Stimulated activated CD8-positive, alpha-beta memory T cell treated with anti-CD3 and anti-CD28 coated beads, Interleukin-7, amount 100 ng/mL, for 48 hours (primary cell): ENCODE results near the gene AMN1.
"Not testable (repeated sequence)": the region's sequence is repeated elsewhere in the genome, so short reads cannot be mapped to it uniquely, and the experiment has no call there.

Source experiments
- DNase-seq, 2 donors: peaks; one replicate each; pipeline ENCODE4 v3.0.0-alpha.2; 2020; ENCODE audit warnings: low read depth in 1 of 2; ENCODE audit errors: extremely low read depth in 1 of 2

The AMN1 gene

DNA sequence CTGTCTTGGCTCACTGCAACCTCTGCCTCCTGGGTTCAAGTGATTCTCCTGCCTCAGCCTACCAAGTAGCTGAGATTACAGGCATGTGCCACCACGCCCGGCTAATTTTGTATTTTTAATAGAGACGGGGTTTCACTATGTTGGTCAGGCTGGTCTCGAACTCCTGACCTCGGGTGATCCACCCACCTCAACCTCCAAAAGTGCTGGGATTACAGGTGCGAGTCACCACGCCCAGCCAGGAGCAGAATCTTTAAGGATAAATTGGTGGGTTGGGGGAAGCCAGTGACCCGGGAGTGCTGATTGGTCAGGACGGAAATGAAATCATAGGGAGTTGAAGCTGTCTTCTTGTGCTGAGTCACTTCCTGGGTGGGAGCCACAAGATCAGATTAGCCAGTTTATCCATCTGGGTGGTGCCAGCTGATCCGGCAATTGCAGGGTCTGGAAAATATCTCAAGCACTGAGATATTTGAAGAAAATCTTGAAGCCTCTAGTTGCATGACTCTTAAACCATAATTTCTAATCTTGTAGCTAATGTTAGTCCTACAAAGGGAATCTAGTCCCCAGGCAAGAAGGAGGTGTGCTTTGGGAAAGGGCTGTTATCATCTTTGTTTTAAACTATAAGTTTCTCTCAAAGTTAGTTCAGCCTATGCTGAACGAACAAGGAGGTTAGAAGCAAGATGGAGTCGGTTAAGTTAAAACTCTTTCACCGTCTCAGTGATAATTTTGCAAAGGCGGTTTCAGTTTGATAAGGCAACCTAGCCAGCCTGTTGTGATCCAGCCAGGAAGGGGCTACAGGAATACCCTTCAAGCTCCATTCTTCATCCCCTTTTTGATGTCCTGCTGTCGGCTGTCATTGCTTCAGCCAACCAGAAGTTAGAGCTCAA is 5.0 kb upstream of the AMN1 start:
- DNase-seq, result peak in 1 of 2 donors; percentile 26

- peak in 1 of 2 donors; percentile 54 for DNase-seq
Observed at GRCh38 chr12:31732926-31733548, 4.2 kb upstream of the AMN1 start.

GRCh38 chr12:31731203-31731602 is 2.4 kb upstream of the AMN1 start:
- not testable (repeated sequence) for DNase-seq

- no peak for DNase-seq
Observed at GRCh38 chr12:31729705-31730104, 884 bp upstream of the AMN1 start.

- no peak for DNase-seq
Observed at GRCh38 chr12:31728289-31728916, 418 bp downstream of the AMN1 start.

DNA sequence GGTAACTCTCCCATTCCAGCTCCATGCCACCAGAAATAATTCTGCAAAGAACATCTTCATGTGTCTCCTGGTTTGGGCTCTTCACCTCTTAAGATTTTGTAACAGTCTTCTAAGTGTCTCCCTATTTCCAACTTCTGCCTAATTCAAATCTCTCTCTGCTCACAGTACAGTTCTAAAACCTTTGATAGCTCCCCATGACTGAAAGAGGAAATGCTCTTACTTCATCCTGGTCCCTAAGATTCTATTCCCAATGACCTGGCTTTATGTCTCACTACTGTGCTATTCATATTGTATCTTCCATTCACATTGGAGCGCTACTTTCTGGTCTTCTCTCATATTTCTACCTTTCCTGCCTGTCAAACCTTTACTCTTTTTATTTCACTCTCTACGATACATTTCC is 1.6 kb downstream of the AMN1 start:
- DNase-seq, result no peak

- DNase-seq, result no peak
Observed at GRCh38 chr12:31726575-31726974, 2.2 kb downstream of the AMN1 start.

DNA sequence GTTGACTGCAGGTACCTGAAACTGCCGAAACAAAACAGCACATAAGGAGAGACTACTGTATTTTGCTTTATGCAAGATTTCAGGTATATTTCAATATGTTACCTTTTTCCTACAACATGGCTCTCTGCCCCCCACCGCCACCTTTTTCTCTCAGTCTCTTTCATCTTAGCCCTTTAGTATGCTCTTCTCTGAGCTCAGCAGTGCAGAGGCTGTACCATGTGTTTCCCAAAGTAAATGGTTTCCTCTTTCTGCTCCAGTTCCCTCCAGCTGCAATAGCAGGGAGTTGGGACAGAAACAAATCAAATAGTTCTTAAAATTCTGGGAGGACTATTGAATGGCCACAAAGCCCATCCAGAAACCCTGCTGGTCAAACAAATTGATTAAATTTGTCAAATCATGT is 4.3 kb downstream of the AMN1 start:
- DNase-seq, result no peak

GRCh38 chr12:31722580-31722979 is 6.2 kb downstream of the AMN1 start:
- no peak for DNase-seq

DNA sequence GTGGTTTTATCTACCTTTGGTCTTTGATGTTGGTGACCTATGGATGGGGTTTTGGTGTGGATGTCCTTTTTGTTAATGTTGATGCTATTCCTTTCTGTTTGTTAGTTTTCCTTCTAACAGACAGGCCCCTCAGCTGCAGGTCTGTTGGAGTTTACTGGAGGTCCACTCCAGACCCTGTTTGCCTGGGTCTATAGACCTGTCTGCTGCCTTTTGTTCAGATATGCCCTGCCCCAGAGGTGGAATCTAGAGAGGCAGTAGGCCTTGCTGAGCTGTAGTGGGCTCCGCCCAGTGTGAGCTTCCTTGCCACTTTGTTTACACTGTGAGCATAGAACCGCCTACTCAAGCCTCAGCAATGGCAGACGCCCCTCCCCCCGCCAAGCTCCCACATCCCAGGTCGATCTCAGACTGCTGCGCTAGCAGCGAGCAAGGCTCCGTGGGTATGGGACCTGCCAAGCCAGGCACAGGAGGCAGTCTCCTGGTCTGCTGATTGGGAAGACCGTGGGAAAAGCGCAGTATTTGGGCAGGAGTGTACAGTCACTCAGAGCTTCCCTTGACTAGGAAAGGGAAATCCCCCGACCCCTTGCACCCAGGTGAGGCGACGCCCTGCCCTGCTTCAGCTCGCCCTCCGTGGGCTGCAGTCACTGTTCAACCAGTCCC is 10.2 kb downstream of the AMN1 start:
- DNase-seq, result not testable (repeated sequence)

DNA sequence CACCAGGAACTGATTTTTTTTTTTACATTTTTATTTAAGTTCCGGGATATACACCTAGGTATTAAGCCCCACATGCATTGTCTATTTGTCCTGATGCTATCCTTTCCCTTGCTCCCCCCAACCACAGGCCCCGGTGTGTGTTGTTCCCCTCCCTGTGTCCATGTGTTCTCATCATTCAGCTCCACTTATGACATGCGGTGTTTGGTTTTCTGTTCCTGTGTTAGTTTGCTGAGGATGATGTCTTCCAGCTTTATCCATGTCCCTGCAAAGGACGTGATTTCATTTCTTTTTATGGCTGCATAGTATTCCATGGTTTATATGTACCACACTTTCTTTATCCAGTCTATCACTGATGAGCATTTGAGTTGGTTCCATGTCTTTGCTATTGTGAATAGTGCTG is 11.8 kb downstream of the AMN1 start:
- not testable (repeated sequence) for DNase-seq

DNA sequence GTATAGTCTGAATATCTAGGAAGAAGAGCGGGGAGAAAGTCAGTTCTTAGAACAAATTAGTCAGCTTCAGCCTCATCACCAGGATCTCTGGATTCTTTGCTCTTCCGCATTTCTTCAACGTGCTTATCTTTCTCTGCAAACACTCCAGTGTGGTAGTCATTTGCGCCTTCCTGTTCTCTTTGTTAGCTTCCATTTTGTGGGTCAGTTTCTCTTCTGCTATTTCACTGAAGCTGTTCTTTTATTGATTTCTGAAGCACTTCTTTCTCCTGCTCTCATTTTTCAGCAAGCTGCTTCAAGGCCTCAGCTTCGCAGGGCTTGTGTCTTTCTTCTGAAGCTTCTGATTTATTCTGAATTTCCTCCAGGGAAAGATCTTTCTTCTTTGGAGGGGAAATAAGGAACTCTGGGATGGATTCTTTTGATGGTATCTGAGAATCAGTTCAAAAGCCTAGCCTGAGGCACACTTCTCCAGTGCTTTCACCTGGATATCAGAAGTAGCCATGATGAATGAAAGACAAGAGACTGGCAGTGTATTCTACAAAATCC is 13.5 kb downstream of the AMN1 start:
- DNase-seq, result no peak

- DNase-seq, result no peak
Observed at GRCh38 chr12:31714406-31715271, 14.2 kb downstream of the AMN1 start.

DNA sequence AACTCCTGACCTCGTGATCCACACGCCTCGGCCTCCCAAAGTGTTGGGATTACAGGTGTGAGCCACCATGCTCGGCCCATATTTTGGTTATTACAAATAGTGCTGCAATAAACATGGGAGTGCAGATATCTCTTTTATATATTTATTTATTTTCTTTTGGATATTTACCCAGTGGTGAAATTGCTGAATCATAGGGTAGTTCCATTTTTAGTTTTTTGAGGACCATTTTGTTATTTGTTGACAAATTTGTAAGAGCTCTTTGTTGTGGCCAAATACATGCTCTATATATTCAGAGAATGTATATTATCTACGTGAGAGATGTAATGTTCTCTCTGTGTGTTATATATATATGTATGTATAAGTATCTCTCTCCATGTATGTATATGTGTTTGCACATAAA is 15.9 kb downstream of the AMN1 start:
- DNase-seq, result no peak

DNA sequence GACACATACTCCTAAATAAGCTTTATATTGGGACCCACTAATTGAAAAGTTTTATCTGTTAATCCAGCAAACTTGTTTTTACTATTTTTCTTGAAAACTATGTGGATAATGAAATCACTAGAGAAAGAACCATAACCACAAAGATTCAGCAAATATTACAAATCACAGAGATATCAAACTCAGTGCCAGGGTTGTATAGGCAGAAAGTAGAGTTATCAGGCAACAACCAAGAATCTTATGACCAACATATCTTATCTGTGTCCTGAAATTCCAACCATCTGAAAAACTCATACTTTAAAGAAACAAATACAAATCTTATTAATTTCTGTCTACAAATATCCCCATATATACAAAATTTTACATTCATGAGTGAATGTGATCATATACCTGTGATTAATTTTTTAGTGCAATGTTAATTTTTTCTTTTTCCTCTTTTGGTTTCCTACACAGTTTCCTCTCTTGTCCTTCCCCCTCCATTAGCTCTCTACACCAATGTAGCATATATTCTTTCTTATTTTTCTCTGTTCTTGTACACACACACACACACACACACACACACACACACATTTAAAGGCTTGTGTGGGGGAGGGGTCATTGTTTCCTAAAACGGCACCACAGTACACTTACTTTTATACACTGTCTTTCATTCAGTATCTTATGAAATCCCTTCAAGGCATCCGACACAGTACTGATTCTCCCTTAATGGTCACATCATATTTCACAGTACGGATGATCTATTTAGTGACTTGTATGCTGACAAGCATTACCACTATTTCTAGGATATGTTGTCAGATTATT is 18.6 kb downstream of the AMN1 start:
- DNase-seq, result no peak

GRCh38 chr12:31708118-31708517 is 20.7 kb downstream of the AMN1 start:
- DNase-seq, result not testable (repeated sequence)

GRCh38 chr12:31705621-31706020 is 23.2 kb downstream of the AMN1 start:
- no peak for DNase-seq

- no peak for DNase-seq
Observed at GRCh38 chr12:31702047-31702446, 26.8 kb downstream of the AMN1 start.

DNA sequence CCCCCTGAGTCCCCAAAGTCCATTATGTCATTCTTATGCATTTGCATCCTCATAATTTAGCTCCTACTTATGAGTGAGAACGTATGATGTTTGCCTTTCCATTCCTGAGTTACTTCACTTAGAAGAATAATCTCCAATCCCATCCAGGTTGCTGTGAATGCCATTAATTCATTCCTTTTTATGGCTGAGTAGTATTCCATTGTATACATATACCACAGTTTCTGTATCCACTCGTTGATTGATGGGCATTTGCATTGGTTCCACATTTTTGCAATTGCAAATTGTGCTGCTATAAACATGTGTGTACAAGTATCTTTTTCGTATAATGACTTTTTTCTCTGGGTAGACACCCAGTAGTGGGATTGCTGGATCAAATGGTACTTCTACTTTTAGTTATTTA is 38.9 kb downstream of the AMN1 start:
- not testable (repeated sequence) for DNase-seq
